ENCODE data around the gene KIFC1. TPM values are rescaled to one million over a fixed set of nuclear protein-coding genes. Genes with fewer than 3 reads are reported as not detected.
A peak's percentile ranks its signal among the peaks of the same experiment; 100 is the strongest.

Gene KIFC1
- total RNA-seq, 1 donor from 2014 or later, result 31.3 TPM

DNA sequence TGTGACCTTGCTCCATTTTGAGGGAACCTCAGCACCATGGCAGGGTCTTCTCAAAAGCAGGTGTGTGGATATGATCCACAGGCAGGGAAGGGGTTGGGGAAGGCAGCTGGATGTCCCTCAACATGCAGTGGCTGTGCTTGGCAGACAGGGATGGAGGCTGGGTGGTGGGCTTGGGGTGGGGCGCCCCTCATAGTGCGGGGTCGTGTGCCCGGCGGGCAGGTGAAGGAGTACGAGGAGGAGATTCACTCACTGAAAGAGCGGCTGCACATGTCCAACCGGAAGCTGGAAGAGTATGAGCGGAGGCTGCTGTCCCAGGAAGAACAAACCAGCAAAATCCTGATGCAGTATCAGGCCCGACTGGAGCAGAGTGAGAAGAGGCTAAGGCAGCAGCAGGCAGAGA is 54.7 kb downstream of the KIFC1 start:
- TF ChIP-seq, protein P1, sequence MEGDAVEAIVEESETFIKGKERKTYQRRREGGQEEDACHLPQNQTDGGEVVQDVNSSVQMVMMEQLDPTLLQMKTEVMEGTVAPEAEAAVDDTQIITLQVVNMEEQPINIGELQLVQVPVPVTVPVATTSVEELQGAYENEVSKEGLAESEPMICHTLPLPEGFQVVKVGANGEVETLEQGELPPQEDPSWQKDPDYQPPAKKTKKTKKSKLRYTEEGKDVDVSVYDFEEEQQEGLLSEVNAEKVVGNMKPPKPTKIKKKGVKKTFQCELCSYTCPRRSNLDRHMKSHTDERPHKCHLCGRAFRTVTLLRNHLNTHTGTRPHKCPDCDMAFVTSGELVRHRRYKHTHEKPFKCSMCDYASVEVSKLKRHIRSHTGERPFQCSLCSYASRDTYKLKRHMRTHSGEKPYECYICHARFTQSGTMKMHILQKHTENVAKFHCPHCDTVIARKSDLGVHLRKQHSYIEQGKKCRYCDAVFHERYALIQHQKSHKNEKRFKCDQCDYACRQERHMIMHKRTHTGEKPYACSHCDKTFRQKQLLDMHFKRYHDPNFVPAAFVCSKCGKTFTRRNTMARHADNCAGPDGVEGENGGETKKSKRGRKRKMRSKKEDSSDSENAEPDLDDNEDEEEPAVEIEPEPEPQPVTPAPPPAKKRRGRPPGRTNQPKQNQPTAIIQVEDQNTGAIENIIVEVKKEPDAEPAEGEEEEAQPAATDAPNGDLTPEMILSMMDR (IDR thresholded peaks at IDR 0.05; ENCODE audit: unreplicated experiment), result no peak
- no peak for DNase-seq (ENCODE audit: low spot score in 2 of 2, unreplicated experiment in 2 of 2)
- Mint-ChIP-seq H3K27ac (no peak overlapping the region), H3K36me3 (peaks cover 38% of the 10 kb centered on the region), H3K9me3 (no peaks in the 10 kb centered on the region), H3K4me3 (no peak overlapping the region), H3K4me1 (no peaks in the 10 kb centered on the region), H3K27me3 (ENCODE audit: low read depth) (no peaks in the 10 kb centered on the region)

DNA sequence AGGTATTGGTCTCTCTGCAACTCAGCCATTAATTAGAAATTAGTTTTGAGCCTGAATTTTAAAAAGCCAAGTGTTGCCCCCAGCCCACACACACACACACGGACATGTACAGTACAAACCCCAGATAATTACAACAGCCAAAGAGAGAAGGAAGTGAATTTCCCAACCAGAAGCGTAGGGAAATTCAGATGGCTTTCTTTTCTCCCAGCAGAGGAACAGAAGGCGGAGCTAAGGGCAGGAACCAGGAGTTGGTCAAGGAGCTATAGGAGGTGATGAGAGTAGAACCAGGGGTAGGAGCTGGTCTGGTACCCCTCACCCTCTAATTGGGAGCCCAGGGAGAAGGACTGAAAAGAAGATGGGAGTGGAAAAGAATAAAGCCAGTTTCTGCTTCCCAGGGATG is 58.8 kb downstream of the KIFC1 start:
- H3K4me1 Mint-ChIP-seq, result peaks cover 18% of the 10 kb centered on the region
- no peaks in the 10 kb centered on the region for H3K9me3 Mint-ChIP-seq
- H3K36me3 Mint-ChIP-seq, result peaks cover 32% of the 10 kb centered on the region
- no peak for DNase-seq (ENCODE audit: low spot score in 2 of 2, unreplicated experiment in 2 of 2)
- TF ChIP-seq, protein P1 (IDR thresholded peaks at IDR 0.05; ENCODE audit: unreplicated experiment), result no peak
- H3K27ac Mint-ChIP-seq, result no peak overlapping the region
- H3K4me3 Mint-ChIP-seq, result no peak overlapping the region
- H3K27me3 Mint-ChIP-seq (ENCODE audit: low read depth), result no peaks in the 10 kb centered on the region

DNA sequence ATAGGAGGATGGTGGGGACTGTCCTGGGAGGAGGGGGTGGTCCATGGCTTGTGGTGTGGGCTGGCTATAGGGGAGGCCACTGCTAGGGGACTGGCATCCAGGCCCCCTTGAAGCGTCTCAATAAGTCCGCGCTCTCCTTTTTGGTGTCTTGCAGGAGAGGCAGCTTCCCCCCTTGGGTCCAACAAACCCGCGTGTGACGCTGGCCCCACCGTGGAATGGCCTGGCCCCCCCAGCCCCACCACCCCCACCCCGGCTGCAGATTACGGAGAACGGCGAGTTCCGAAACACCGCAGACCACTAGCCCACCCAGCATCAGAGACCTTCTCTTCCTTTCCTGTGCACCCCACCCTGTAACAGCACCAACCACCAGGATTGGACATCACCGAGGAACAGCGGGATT is 60.0 kb downstream of the KIFC1 start:
- TF ChIP-seq, protein P1 (IDR thresholded peaks at IDR 0.05; ENCODE audit: unreplicated experiment), result no peak
- Mint-ChIP-seq H3K27me3 (ENCODE audit: low read depth) (no peaks in the 10 kb centered on the region), H3K9me3 (no peaks in the 10 kb centered on the region), H3K4me3 (no peak overlapping the region), H3K4me1 (peaks cover 18% of the 10 kb centered on the region), H3K27ac (peak overlapping the region; percentile 59), H3K36me3 (peaks cover 28% of the 10 kb centered on the region)
- no peak for DNase-seq (ENCODE audit: low spot score in 2 of 2, unreplicated experiment in 2 of 2)

DNA sequence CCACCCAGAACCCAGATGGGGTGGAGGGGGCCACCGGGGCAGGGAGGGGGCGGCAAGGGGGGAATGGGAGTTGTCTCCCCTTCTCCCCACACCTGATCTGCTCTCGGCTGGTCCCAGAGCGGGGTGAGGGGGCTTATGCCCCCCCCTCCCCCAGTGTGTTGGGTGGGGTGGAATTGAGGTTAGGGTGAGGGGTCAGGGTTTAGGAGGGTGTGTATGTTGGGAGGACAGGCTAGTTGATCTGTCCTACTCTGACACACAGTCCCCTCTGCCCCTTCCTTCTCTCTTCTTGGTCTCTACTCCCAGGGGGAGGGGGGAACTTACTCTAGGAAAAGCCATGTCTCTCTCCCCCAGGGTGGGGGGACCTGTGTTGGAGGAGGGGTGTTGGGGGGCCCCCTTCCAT is 60.9 kb downstream of the KIFC1 start:
- TF ChIP-seq, protein P1 (IDR thresholded peaks at IDR 0.05; ENCODE audit: unreplicated experiment), result no peak
- no peak for DNase-seq (ENCODE audit: low spot score in 2 of 2, unreplicated experiment in 2 of 2)
- peaks cover 32% of the 10 kb centered on the region for H3K36me3 Mint-ChIP-seq
- no peak overlapping the region for H3K27ac Mint-ChIP-seq
- no peak overlapping the region for H3K4me3 Mint-ChIP-seq
- peaks cover 18% of the 10 kb centered on the region for H3K4me1 Mint-ChIP-seq
- H3K9me3 Mint-ChIP-seq, result no peaks in the 10 kb centered on the region
- H3K27me3 Mint-ChIP-seq (ENCODE audit: low read depth), result no peaks in the 10 kb centered on the region

DNA sequence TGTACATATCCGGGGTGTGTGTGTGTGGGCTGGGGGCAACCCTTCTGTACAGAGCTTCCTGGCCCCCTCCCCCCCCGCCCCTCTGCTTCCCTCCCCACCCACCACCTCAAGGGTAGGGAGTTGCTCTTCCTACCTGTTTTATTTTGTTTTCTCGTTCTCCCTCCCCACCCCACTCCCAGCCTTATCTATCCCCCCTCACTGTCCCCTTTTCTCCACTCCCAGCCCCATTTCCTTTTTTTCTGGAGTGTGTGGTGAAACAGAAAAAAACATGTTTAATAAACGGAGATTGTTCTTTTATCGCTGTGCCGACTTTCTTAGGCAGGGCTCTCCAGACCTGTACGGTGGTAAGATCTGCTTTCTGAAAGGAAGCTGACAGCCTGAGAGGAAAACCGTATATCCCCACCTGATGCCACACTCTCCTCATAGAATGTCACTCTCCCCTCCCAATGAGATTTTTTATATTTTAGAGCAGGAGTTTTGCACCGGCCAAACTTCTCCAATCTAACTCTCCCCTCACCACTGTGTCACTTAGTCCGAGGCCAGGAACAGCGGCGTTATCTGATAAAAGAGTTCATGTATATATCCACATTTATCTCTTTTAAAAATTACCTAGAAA is 61.9 kb downstream of the KIFC1 start:
- Mint-ChIP-seq H3K27ac (peak overlapping the region; percentile 90), H3K9me3 (peaks cover under 1% of the 10 kb centered on the region), H3K4me3 (peak overlapping the region; percentile 97), H3K4me1 (peaks cover 18% of the 10 kb centered on the region), H3K27me3 (ENCODE audit: low read depth) (no peaks in the 10 kb centered on the region), H3K36me3 (peaks cover 22% of the 10 kb centered on the region)
- DNase-seq (ENCODE audit: low spot score in 2 of 2, unreplicated experiment in 2 of 2), result no peak
- TF ChIP-seq, protein P1 (IDR thresholded peaks at IDR 0.05; ENCODE audit: unreplicated experiment), result no peak
